GM23338 (cell line): ENCODE measurements around the gene TANGO2. TPM values are rescaled to one million over a fixed set of nuclear protein-coding genes. Genes with fewer than 3 reads are reported as not detected.
A peak's percentile ranks its signal among the peaks of the same experiment; 100 is the strongest.

ENCODE experiments used
- ATAC-seq: fragments of 200-7000 bp; cut with Tn5 transposase; 3 replicates; pipeline ENCODE4 v1.9.1; 2020
- DNase-seq: peaks from one replicate; pipeline ENCODE4 v3.0.0-alpha.2; 2015; ENCODE audit warnings: low spot score
- H2AFZ ChIP-seq: fragments of 200-600 bp; sonication (generic); 2 replicates; pipeline ENCODE4 v1.8.0; 2016; ENCODE audit warnings: antibody characterized with exemption, mild to moderate bottlenecking, moderate library complexity
- H3F3A ChIP-seq: fragments of 200-600 bp; sonication (generic); replicated peaks from 2 replicates; pipeline ENCODE4 v1.8.0; 2017; ENCODE audit warnings: antibody characterized with exemption, mixed run types, low read depth
- H3K27ac ChIP-seq: fragments of 200-600 bp; sonication (generic); 2 replicates; pipeline ENCODE4 v1.6.1; 2016; ENCODE audit warnings: low read depth
- H3K27me3 ChIP-seq: fragments of 200-600 bp; sonication (generic); 2 replicates; pipeline ENCODE4 v1.8.0; 2016; ENCODE audit warnings: mild to moderate bottlenecking, mixed run types, moderate library complexity; ENCODE audit not compliant: insufficient read depth
- H3K36me3 ChIP-seq: fragments of 200-600 bp; sonication (generic); 2 replicates; pipeline ENCODE4 v1.8.0; 2016; ENCODE audit warnings: mild to moderate bottlenecking; ENCODE audit not compliant: insufficient read depth
- H3K4me1 ChIP-seq: fragments of 200-600 bp; sonication (generic); 2 replicates; pipeline ENCODE4 v1.8.0; 2016; ENCODE audit warnings: mild to moderate bottlenecking, moderate library complexity; ENCODE audit not compliant: insufficient read depth
- H3K4me2 ChIP-seq: fragments of 200-600 bp; sonication (generic); 2 replicates; pipeline ENCODE4 v1.7.1; 2017; ENCODE audit warnings: mixed run types
- H3K4me3 ChIP-seq: fragments of 200-600 bp; sonication (generic); 2 replicates; pipeline ENCODE4 v1.6.1; 2016; ENCODE audit warnings: mixed run types
- H3K79me2 ChIP-seq: fragments of 200-600 bp; sonication (generic); replicated peaks from 2 replicates; pipeline ENCODE4 v1.8.0; 2017; ENCODE audit warnings: mild to moderate bottlenecking; ENCODE audit not compliant: insufficient read depth
- H3K9me2 ChIP-seq: fragments of 200-600 bp; sonication (generic); 2 replicates; pipeline ENCODE4 v1.8.0; 2017; ENCODE audit not compliant: insufficient read depth
- H4K20me1 ChIP-seq: fragments of 200-600 bp; sonication (generic); replicated peaks from 2 replicates; pipeline ENCODE4 v1.8.0; 2017; ENCODE audit warnings: mild to moderate bottlenecking; ENCODE audit not compliant: insufficient read depth
- H3K27ac Mint-ChIP-seq: 2 replicates; pipeline ENCODE4 v1.8.0; 2020; ENCODE audit warnings: inconsistent platforms, mild to moderate bottlenecking, moderate library complexity, mixed read lengths
- H3K27me3 Mint-ChIP-seq: 3 replicates; pipeline ENCODE4 v1.8.0; 2022; ENCODE audit warnings: low read depth, mild to moderate bottlenecking, moderate library complexity, mixed read lengths, inconsistent platforms; ENCODE audit not compliant: insufficient read depth, poor library complexity
- H3K36me3 Mint-ChIP-seq: 3 replicates; pipeline ENCODE4 v1.8.0; 2021; ENCODE audit warnings: low read depth, mild to moderate bottlenecking, inconsistent platforms, moderate library complexity, mixed read lengths
- H3K4me1 Mint-ChIP-seq: 3 replicates; pipeline ENCODE4 v1.8.0; 2020; ENCODE audit warnings: mild to moderate bottlenecking, inconsistent platforms, mixed read lengths
- H3K4me3 Mint-ChIP-seq: 3 replicates; pipeline ENCODE4 v1.8.0; 2021; ENCODE audit warnings: moderate library complexity, mild to moderate bottlenecking, inconsistent platforms, mixed read lengths
- H3K9me3 Mint-ChIP-seq: 3 replicates; pipeline ENCODE4 v1.8.0; 2020; ENCODE audit warnings: moderate library complexity, mild to moderate bottlenecking, inconsistent platforms, mixed read lengths
- CREB1 ChIP-seq: fragments of 250-450 bp; sonication (Bioruptor Pico); IDR thresholded peaks from 2 replicates; pipeline ENCODE4 v1.5.0; 2020; ENCODE audit warnings: low read depth, mild to moderate bottlenecking, moderate library complexity
- EZH2 ChIP-seq: fragments of 200-600 bp; sonication (generic); IDR thresholded peaks from one replicate; pipeline ENCODE4 v1.8.0; 2017; ENCODE audit warnings: antibody characterized with exemption, mild to moderate bottlenecking, low read depth; ENCODE audit not compliant: unreplicated experiment
- EZH2phosphoT487 ChIP-seq: fragments of 200-600 bp; sonication (generic); IDR thresholded peaks from one replicate; pipeline ENCODE4 v1.8.1; 2018; ENCODE audit warnings: antibody characterized with exemption; ENCODE audit not compliant: unreplicated experiment
- JUNB ChIP-seq: IDR thresholded peaks from one replicate; pipeline ENCODE4 v1.6.1; 2016; ENCODE audit warnings: antibody characterized with exemption; ENCODE audit not compliant: unreplicated experiment
- NANOG ChIP-seq: IDR thresholded peaks from 2 replicates; pipeline ENCODE4 v1.6.1; 2016; ENCODE audit warnings: antibody characterized with exemption, borderline replicate concordance
- POLR2AphosphoS5 ChIP-seq: IDR thresholded peaks from 2 replicates; pipeline ENCODE4 v1.6.1; 2016; ENCODE audit warnings: antibody characterized with exemption, low read depth
- STAT1 ChIP-seq: IDR thresholded peaks from one replicate; pipeline ENCODE4 v1.6.1; 2016; ENCODE audit warnings: antibody characterized with exemption; ENCODE audit not compliant: unreplicated experiment
- ZNF331 ChIP-seq: fragments of 250-450 bp; sonication (Bioruptor Pico); IDR thresholded peaks from 2 replicates; pipeline ENCODE4 v1.5.0; 2020; ENCODE audit warnings: low read depth, mild to moderate bottlenecking, moderate library complexity
- polyA plus RNA-seq: library from polyadenylated mRNA; unstranded; fragments of >200 nt; fragmentation: Nextera tagmentation; extraction: Ambion mirVana; gene quantifications from 2 replicates; pipeline ENCODE4 v1.2.1, GENCODE V29; 2016
- total RNA-seq: library from RNA; depleted of rRNA; stranded (reverse); fragments of >200 nt; shearing (Covaris generic); gene quantifications from 2 replicates; pipeline ENCODE4 v1.2.3, GENCODE V29; 2014
- TF ChIP-seq, protein P1 (sequence below): IDR thresholded peaks from 2 replicates; pipeline ENCODE4 v1.6.1; 2016; ENCODE audit warnings: antibody characterized with exemption
- TF ChIP-seq, protein P2 (sequence below): fragments of 250-450 bp; sonication (Bioruptor Pico); IDR thresholded peaks from 2 replicates; pipeline ENCODE4 v1.5.0; 2020; ENCODE audit warnings: mild to moderate bottlenecking, moderate library complexity

TANGO2 gene
- total and polyA plus RNA-seq, 2 experiments from 2014 or later, result 6.9 to 15.0 TPM

DNA sequence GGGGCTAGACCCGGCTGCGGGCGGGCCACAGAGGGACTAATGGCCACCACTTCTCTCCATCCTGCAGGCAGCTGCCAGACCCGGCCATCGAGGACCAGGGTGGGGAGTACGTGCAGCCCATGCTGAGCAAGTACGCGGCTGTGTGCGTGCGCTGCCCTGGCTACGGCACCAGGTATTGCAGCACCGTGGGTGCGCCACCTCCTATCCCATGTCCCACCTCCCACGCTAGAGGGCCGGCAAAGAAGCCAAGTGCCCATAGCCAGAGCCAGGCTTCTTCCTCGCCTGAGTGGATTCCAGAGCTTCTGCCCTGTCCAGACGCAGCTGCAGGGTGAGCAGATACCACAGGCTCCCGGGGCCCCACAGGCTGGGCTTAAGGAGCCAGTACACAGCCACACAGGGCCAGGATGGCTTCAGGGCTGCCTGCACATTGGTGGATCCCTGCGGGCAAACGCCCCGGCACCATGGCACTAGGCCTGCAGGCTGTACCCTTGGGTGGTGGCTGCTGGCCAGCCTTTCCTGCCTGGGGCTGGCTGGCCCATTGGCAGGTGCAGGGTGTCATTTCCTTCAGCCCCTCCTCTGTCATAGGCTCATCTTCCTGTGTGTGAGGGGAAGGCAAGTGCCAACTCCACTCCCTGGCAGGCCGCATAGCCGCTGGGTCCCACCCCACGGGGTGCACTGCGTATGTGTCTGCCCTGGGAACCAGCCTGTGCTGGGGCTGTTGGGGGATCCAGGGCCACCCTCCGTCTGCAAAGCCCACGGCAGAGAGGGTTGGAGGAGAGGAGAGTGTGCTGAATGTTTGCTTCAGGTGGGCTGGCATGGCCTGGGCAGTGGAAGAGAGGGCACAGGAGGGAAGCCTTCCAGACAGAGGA is 42.6 kb downstream of the TANGO2 start:
- no peaks in the 10 kb centered on the region for H3K79me2 ChIP-seq
- no peak overlapping the region for H3K4me3 ChIP-seq
- no peak overlapping the region for H3K4me2 ChIP-seq
- no peak overlapping the region for H3K27ac ChIP-seq
- DNase-seq (peak; percentile 44), ATAC-seq (peak; percentile 56)
- no peaks in the 10 kb centered on the region for H3K4me1 ChIP-seq
- no peak overlapping the region for H2AFZ ChIP-seq
- Mint-ChIP-seq H3K4me1 (no peaks in the 10 kb centered on the region), H3K36me3 (no peaks in the 10 kb centered on the region; the same call in 2 of the 3 replicates), H3K4me3 (no peak overlapping the region), H3K27me3 (peaks cover 5% of the 10 kb centered on the region), H3K27ac (no peak overlapping the region), H3K9me3 (no peaks in the 10 kb centered on the region)
- no peaks in the 10 kb centered on the region for H4K20me1 ChIP-seq
- H3K27me3 ChIP-seq, result no peaks in the 10 kb centered on the region
- TF ChIP-seq, protein P1, sequence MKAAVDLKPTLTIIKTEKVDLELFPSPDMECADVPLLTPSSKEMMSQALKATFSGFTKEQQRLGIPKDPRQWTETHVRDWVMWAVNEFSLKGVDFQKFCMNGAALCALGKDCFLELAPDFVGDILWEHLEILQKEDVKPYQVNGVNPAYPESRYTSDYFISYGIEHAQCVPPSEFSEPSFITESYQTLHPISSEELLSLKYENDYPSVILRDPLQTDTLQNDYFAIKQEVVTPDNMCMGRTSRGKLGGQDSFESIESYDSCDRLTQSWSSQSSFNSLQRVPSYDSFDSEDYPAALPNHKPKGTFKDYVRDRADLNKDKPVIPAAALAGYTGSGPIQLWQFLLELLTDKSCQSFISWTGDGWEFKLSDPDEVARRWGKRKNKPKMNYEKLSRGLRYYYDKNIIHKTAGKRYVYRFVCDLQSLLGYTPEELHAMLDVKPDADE, result no peak
- no peak for TF ChIP-seq ZNF331
- TF ChIP-seq POLR2AphosphoS5, result no peak
- TF ChIP-seq NANOG, result no peak
- TF ChIP-seq EZH2, result no peak
- no peak for TF ChIP-seq JUNB
- TF ChIP-seq, protein P2, sequence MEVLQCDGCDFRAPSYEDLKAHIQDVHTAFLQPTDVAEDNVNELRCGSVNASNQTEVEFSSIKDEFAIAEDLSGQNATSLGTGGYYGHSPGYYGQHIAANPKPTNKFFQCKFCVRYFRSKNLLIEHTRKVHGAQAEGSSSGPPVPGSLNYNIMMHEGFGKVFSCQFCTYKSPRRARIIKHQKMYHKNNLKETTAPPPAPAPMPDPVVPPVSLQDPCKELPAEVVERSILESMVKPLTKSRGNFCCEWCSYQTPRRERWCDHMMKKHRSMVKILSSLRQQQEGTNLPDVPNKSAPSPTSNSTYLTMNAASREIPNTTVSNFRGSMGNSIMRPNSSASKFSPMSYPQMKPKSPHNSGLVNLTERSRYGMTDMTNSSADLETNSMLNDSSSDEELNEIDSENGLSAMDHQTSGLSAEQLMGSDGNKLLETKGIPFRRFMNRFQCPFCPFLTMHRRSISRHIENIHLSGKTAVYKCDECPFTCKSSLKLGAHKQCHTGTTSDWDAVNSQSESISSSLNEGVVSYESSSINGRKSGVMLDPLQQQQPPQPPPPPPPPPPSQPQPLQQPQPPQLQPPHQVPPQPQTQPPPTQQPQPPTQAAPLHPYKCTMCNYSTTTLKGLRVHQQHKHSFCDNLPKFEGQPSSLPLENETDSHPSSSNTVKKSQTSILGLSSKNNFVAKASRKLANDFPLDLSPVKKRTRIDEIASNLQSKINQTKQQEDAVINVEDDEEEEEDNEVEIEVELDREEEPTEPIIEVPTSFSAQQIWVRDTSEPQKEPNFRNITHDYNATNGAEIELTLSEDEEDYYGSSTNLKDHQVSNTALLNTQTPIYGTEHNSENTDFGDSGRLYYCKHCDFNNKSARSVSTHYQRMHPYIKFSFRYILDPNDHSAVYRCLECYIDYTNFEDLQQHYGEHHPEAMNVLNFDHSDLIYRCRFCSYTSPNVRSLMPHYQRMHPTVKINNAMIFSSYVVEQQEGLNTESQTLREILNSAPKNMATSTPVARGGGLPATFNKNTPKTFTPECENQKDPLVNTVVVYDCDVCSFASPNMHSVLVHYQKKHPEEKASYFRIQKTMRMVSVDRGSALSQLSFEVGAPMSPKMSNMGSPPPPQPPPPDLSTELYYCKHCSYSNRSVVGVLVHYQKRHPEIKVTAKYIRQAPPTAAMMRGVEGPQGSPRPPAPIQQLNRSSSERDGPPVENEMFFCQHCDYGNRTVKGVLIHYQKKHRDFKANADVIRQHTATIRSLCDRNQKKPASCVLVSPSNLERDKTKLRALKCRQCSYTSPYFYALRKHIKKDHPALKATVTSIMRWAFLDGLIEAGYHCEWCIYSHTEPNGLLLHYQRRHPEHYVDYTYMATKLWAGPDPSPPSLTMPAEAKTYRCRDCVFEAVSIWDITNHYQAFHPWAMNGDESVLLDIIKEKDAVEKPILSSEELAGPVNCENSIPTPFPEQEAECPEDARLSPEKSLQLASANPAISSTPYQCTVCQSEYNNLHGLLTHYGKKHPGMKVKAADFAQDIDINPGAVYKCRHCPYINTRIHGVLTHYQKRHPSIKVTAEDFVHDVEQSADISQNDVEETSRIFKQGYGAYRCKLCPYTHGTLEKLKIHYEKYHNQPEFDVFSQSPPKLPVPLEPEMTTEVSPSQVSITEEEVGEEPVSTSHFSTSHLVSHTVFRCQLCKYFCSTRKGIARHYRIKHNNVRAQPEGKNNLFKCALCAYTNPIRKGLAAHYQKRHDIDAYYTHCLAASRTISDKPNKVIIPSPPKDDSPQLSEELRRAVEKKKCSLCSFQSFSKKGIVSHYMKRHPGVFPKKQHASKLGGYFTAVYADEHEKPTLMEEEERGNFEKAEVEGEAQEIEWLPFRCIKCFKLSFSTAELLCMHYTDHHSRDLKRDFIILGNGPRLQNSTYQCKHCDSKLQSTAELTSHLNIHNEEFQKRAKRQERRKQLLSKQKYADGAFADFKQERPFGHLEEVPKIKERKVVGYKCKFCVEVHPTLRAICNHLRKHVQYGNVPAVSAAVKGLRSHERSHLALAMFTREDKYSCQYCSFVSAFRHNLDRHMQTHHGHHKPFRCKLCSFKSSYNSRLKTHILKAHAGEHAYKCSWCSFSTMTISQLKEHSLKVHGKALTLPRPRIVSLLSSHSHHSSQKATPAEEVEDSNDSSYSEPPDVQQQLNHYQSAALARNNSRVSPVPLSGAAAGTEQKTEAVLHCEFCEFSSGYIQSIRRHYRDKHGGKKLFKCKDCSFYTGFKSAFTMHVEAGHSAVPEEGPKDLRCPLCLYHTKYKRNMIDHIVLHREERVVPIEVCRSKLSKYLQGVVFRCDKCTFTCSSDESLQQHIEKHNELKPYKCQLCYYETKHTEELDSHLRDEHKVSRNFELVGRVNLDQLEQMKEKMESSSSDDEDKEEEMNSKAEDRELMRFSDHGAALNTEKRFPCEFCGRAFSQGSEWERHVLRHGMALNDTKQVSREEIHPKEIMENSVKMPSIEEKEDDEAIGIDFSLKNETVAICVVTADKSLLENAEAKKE (CRISPR knock-in tag), result no peak
- no peak for TF ChIP-seq STAT1
- no peak for TF ChIP-seq CREB1 (CRISPR knock-in tag)
- TF ChIP-seq EZH2phosphoT487, result no peak
- 0 out of 2 replicates have a peak, but pooled peaks cover 8% of the 10 kb centered on the region for H3F3A ChIP-seq
- no peaks in the 10 kb centered on the region for H3K36me3 ChIP-seq
- H3K9me2 ChIP-seq, result no peaks in the 10 kb centered on the region
